SK-N-SH (cell line): ENCODE results near the gene PIP5KL1. TPM values are rescaled to one million over a fixed set of nuclear protein-coding genes. Genes with fewer than 3 reads are reported as not detected.

ENCODE experiments used
- CTCF ChIA-PET: fragments of 300-600, 350-600 bp; formaldehyde crosslinking; extraction: SDS; loops from one replicate; lab custom pipeline; 2021; lab: Yijun Ruan, JAX
- POLR2A ChIA-PET: fragments of 350-600 bp; sonication (Branson Sonifier 250); formaldehyde crosslinking; extraction: SDS; loops from one replicate; lab custom pipeline; 2020; ENCODE audit warnings: antibody characterized with exemption, inconsistent platforms; lab: Yijun Ruan, JAX
- DNase-seq: peaks from one replicate; pipeline ENCODE4 v3.0.0; 2012
- H2AFZ ChIP-seq: fragments of 200-600 bp; sonication (generic); 2 replicates; pipeline ENCODE4 v1.8.1; 2016; ENCODE audit warnings: antibody characterized with exemption, mild to moderate bottlenecking, low read depth
- H3F3A ChIP-seq: fragments of 200-600 bp; sonication (generic); replicated peaks from 2 replicates; pipeline ENCODE3; 2016; ENCODE audit warnings: antibody characterized with exemption, mild to moderate bottlenecking; ENCODE audit not compliant: insufficient read depth
- H3K27ac ChIP-seq, 2 experiments: fragments of 200-500 bp in 1 of 2; fragments of 200-600 bp in 1 of 2; sonication (Bioruptor generic) in 1 of 2; sonication (generic), shearing (Covaris generic) in 1 of 2; 2 replicates each; pipeline versions ENCODE4 v1.5.1 to v1.6.1; 2014 to 2016; ENCODE audit warnings: low read depth in 2 of 2, inconsistent platforms in 1 of 2, low read length in 1 of 2, mild to moderate bottlenecking in 1 of 2, mixed read lengths in 1 of 2
- H3K27me3 ChIP-seq: fragments of 200-600 bp; sonication (generic), shearing (Covaris generic); 2 replicates; pipeline ENCODE4 v1.6.1; 2016; ENCODE audit warnings: mixed run types; ENCODE audit not compliant: insufficient read depth
- H3K36me3 ChIP-seq, 2 experiments: fragments of 200-500 bp in 1 of 2; fragments of 200-600 bp in 1 of 2; sonication (Bioruptor generic) in 1 of 2; sonication (generic) in 1 of 2; replicated peaks in 1 of 2; 2 replicates each; pipeline versions ENCODE3 to v1.5.1; 2014 to 2016; ENCODE audit warnings: low read length in 1 of 2, mild to moderate bottlenecking in 1 of 2; ENCODE audit not compliant: insufficient read depth in 2 of 2, control insufficient read depth in 1 of 2
- H3K4me1 ChIP-seq, 2 experiments: fragments of 200-500 bp in 1 of 2; fragments of 200-600 bp in 1 of 2; sonication (Bioruptor generic) in 1 of 2; sonication (generic), shearing (Covaris generic) in 1 of 2; 2 replicates each; pipeline versions ENCODE4 v1.5.1 to v1.6.1; 2014 to 2016; ENCODE audit warnings: low read depth in 1 of 2, low read length in 1 of 2, mixed run types in 1 of 2; ENCODE audit not compliant: insufficient read depth in 2 of 2, control insufficient read depth in 1 of 2
- H3K4me2 ChIP-seq: fragments of 200-600 bp; sonication (generic), shearing (Covaris generic); 2 replicates; pipeline ENCODE4 v1.6.1; 2017; ENCODE audit warnings: mixed run types
- H3K4me3 ChIP-seq, 2 experiments: fragments of 200-500 bp in 1 of 2; fragments of 200-600 bp in 1 of 2; sonication (Bioruptor generic) in 1 of 2; sonication (generic), shearing (Covaris generic) in 1 of 2; 2 replicates each; pipeline versions ENCODE4 v1.5.1 to v1.8.1; 2014 to 2016; ENCODE audit warnings: low read depth in 2 of 2, inconsistent platforms in 1 of 2, low read length in 1 of 2, mild to moderate bottlenecking in 1 of 2, mixed read lengths in 1 of 2, moderate library complexity in 1 of 2
- H3K79me2 ChIP-seq: fragments of 200-600 bp; sonication (generic); 2 replicates; pipeline ENCODE4 v1.8.1; 2017; ENCODE audit warnings: mild to moderate bottlenecking; ENCODE audit not compliant: insufficient read depth
- H3K9ac ChIP-seq: fragments of 200-600 bp; sonication (generic); 2 replicates; pipeline ENCODE4 v1.6.1; 2017; ENCODE audit warnings: mixed run types
- H3K9me2 ChIP-seq: fragments of 200-600 bp; sonication (generic); 2 replicates; pipeline ENCODE4 v1.6.1; 2017; ENCODE audit warnings: mixed run types
- H3K9me3 ChIP-seq: fragments of 200-600 bp; sonication (generic); 2 replicates; pipeline ENCODE4 v1.6.1; 2017; ENCODE audit warnings: mixed run types, mild to moderate bottlenecking, moderate library complexity
- H4K20me1 ChIP-seq: fragments of 200-600 bp; sonication (generic); 2 replicates; pipeline ENCODE4 v1.6.1; 2017; ENCODE audit warnings: mild to moderate bottlenecking, mixed run types; ENCODE audit not compliant: insufficient read depth
- CTCF ChIP-seq: fragments of 200-600 bp; sonication (generic); IDR thresholded peaks from 2 replicates; pipeline ENCODE4 v1.6.1; 2017; ENCODE audit warnings: antibody characterized with exemption, mild to moderate bottlenecking, moderate library complexity
- MXI1 ChIP-seq: IDR thresholded peaks from 2 replicates; pipeline ENCODE4 v1.6.1; 2012; ENCODE audit warnings: mild to moderate bottlenecking, low read depth, low read length, improper control_type of control experiment
- NFIC ChIP-seq: IDR thresholded peaks from 2 replicates; pipeline ENCODE4 v1.4.0; 2012; ENCODE audit warnings: borderline replicate concordance
- SMC3 ChIP-seq: IDR thresholded peaks from 2 replicates; pipeline ENCODE4 v1.6.1; 2012; ENCODE audit warnings: low read depth, low read length, improper control_type of control experiment
- WGBS: methylation state at CpG from one replicate; pipeline ENCODE4 v1.1.6; 2017; ENCODE audit warnings: low lambda C conversion rate; 5-methylcytosine and 5-hydroxymethylcytosine counted together
- polyA plus RNA-seq, 3 experiments: library from polyadenylated mRNA; depleted of rRNA; stranded (reverse); fragments of >200 nt; gene quantifications; 2 replicates each; pipeline ENCODE4 v1.2.3, GENCODE V29; 2012
- TF ChIP-seq, protein P1 (sequence below): IDR thresholded peaks from 2 replicates; pipeline ENCODE4 v1.4.0; 2012; ENCODE audit warnings: low read depth

PIP5KL1 gene
- polyA plus RNA-seq, 1 of the 3 experiments (the other 2 are of a cell fraction): 4.0 TPM

GRCh38 chr9:127976498-127976897 lies 45.9 kb upstream of the PIP5KL1 start:
- ChIA-PET POLR2A (no interaction called here), CTCF (interaction anchor here (0.6 to 6.5 kb wide), 8 partner anchors 22 to 141 kb away, joined by 3 to 51 read pairs (median 4); no protein-coding TSS in a partner anchor)
- peaks cover 91% of the 10 kb centered on the region for H3K79me2 ChIP-seq

DNA sequence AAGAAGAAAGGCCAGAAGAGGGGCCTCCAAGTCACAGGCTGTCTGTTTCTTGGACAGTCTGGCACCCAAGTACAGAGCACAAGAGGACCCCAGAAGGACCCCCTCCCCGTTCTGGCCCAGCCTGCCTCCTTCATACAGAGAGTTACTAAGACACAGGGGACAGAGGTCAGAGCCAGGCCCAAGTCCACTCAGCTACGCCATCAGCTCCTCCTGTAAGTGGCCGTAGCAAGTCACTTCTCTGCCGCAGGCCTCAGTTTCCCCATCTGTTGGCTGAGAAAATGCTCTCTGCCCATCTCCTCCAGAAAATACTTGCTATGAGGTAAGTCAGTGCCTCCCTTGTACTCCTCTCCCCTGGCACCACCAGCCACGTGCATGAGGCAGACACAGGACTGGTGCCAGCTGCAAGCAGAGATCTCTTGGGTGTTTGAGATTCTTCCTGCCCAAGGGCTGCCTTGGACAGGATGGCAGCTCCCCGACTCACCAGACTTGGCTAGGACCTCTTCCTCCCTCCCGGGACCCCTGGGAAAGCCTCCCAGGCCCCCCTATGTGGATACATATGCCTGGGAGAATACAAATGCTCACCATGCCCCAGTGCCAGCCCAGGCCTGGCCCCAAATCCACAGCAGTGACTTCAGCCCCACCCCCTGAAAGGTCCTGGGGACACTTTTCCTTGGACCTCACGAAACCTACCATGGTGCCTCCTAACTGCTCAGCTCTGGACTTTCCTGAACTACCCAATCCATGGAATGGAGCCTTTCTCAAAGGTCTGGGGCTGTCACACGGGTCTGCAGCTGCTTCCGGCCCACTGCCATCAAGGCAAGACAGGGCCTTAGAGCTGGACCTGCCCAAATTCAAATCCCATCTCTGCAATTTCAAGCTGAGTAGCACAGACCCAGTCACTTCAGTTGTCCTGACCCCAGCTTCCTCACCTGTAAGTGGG lies 45.1 kb upstream of the PIP5KL1 start:
- TF ChIP-seq NFIC: peak; percentile 53
- TF ChIP-seq, protein P1, sequence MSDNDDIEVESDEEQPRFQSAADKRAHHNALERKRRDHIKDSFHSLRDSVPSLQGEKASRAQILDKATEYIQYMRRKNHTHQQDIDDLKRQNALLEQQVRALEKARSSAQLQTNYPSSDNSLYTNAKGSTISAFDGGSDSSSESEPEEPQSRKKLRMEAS: peak; percentile 68
- TF ChIP-seq MXI1: no peak
- no peaks in the 10 kb centered on the region for H3K9me3 ChIP-seq
- peak overlapping the region; percentile 98 for H3K4me2 ChIP-seq
- H3K27me3 ChIP-seq: no peaks in the 10 kb centered on the region
- peak overlapping the region in 1 of 2 experiments; percentile 93; a peak in 2 of 4 replicates for H3K27ac ChIP-seq
- H3K4me1 ChIP-seq: peaks cover 65 to 80% of the 10 kb centered on the region in 2 experiments
- DNase-seq: no peak
- no peak overlapping the region for H2AFZ ChIP-seq
- no peaks in the 10 kb centered on the region for H3K9me2 ChIP-seq
- 85% methylated on average over 6 of the region's 10 CpGs for WGBS
- 0 out of 2 replicates have a peak overlapping the region, but pooled peaks have one; percentile 14 for H3K9ac ChIP-seq
- peaks cover 92% of the 10 kb centered on the region for H4K20me1 ChIP-seq
- H3K36me3 ChIP-seq: no peaks in the 10 kb centered on the region
- no peak overlapping the region for H3K4me3 ChIP-seq
- POLR2A ChIA-PET: no interaction called here
- no peaks in the 10 kb centered on the region for H3F3A ChIP-seq
- CTCF ChIA-PET: interaction anchor here (0.6 to 7.9 kb wide), 11 partner anchors 15 to 142 kb away, joined by 3 to 75 read pairs (median 5); partner anchors contain the start of gene PIP5KL1
- H3K79me2 ChIP-seq: peaks cover 97% of the 10 kb centered on the region

More at GRCh38 chr9:127976498-127976897, 45.9 kb upstream of the PIP5KL1 start:
- no peak for TF ChIP-seq CTCF
- TF ChIP-seq, all 33 proteins: peak for 0
- peaks cover 60 to 74% of the 10 kb centered on the region in 2 experiments for H3K4me1 ChIP-seq
- no peak for DNase-seq
- H3K36me3 ChIP-seq: no peaks in the 10 kb centered on the region
- H4K20me1 ChIP-seq: peaks cover 87% of the 10 kb centered on the region
- peak overlapping the region in 1 of 2 experiments; percentile 93; a peak in 2 of 4 replicates for H3K27ac ChIP-seq
- WGBS: 92% methylated on average over 2 of the region's 6 CpGs
- no peak overlapping the region; a peak in 1 of 4 replicates for H3K4me3 ChIP-seq
- H3K4me2 ChIP-seq: peak overlapping the region; percentile 98; the same call in 1 of the 2 replicates
- no peaks in the 10 kb centered on the region for H3K9me2 ChIP-seq
- no peaks in the 10 kb centered on the region for H3K27me3 ChIP-seq
- no peaks in the 10 kb centered on the region for H3F3A ChIP-seq
- no peaks in the 10 kb centered on the region for H3K9me3 ChIP-seq
- no peak overlapping the region for H2AFZ ChIP-seq
- H3K9ac ChIP-seq: no peak overlapping the region

DNA sequence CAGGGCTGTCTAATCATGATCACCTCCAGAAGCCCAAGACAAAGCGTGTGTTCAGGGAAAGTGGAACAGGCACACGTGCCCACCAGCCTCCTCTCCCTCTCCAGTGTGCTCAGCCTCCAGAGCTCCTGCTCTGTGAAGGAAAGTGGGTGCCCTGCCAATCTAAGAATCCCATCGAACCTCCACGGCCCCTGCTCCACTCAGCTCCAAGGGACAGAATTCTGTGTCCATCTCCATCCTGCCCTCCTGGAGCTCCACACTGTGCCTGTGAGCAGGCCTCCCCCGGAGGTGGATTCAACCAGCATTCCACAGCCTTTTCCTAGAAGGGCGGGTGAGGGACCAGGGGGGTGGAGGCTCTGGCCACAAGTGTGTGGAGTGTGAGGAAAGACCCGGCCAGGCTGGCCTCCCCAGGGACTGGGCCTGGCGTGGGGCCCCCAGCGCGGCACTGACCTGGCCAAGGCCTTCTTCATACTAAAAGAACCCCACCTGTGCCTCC lies 44.2 kb upstream of the PIP5KL1 start:
- Histone ChIP-seq H2AFZ (no peak overlapping the region), H3F3A (no peaks in the 10 kb centered on the region), H3K4me2 (peak overlapping the region; percentile 98), H4K20me1 (peaks cover 89% of the 10 kb centered on the region), H3K27ac (peak overlapping the region in 1 of 2 experiments; percentile 93; a peak in 2 of 4 replicates), H3K36me3 (no peaks in the 10 kb centered on the region), H3K27me3 (no peaks in the 10 kb centered on the region), H3K4me3 (no peak overlapping the region; a peak in 1 of 4 replicates), H3K9me2 (no peaks in the 10 kb centered on the region), H3K4me1 (peaks cover 73 to 88% of the 10 kb centered on the region in 2 experiments), H3K9me3 (no peaks in the 10 kb centered on the region), H3K79me2 (peaks cover 98% of the 10 kb centered on the region), H3K9ac (0 out of 2 replicates have a peak overlapping the region, but pooled peaks have one; percentile 14)
- 61% methylated on average over 9 of the region's 10 CpGs for WGBS
- TF ChIP-seq SMC3 (no peak), MXI1 (peak; percentile 68)
- CTCF ChIA-PET: interaction anchor here (0.6 to 7.9 kb wide), 12 partner anchors 9 to 150 kb away, joined by 3 to 75 read pairs (median 5); no protein-coding TSS in a partner anchor
- DNase-seq: peak; percentile 65
- POLR2A ChIA-PET: interaction anchor here (0.6 to 1.3 kb wide), 2 partner anchors 10 to 32 kb away, joined by 3 to 4 read pairs; no protein-coding TSS in a partner anchor
